ENCODE measurements around the gene DENND2C. TPM values are rescaled to one million over a fixed set of nuclear protein-coding genes. Genes with fewer than 3 reads are reported as not detected.

Gene DENND2C
- total RNA-seq, 3 donors from 2014 or later (not counting 1 experiment from before 2014, with no cell fraction given), result 1.6 to 6.7 (median 1.7) TPM

DNA sequence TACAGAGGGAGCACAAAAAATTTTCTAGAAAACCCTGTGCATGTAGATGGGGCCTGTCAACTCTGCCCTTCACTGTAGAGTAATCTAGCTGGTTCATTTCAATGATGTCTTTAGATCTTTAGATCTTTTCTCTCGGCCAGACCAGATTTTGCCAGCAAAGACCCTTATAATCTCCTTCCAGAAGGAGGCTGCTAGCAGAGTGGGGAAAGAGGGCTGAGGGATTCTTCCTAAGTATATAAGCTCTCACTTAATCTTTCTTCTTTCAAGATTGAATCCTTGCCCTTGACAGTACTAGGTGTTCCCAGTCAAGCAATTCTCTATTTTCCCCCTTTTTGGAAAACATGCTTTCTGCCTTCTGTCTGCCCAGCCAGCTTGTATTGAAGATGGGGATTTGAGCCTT is 122.8 kb downstream of the DENND2C start:
- intact Hi-C loops (cut with micrococcal nuclease), result no loop called here
- Histone ChIP-seq H3K4me1 (ENCODE audit: control insufficient read depth, insufficient read depth, low read length) (no peaks in the 10 kb centered on the region), H3K27ac (ENCODE audit: low read length) (no peak overlapping the region), H3K27me3 (ENCODE audit: control insufficient read depth, insufficient read depth, low read length) (no peaks in the 10 kb centered on the region), H3K9me3 (ENCODE audit: control insufficient read depth, insufficient read depth, low read length) (no peaks in the 10 kb centered on the region), H3K36me3 (ENCODE audit: control insufficient read depth, insufficient read depth, low read length) (no peaks in the 10 kb centered on the region), H3K4me3 (ENCODE audit: low read length) (no peak overlapping the region)
- no peak for DNase-seq
- peaks cover 6 to 7% of the 10 kb centered on the region in 2 donors for H3K27me3 Mint-ChIP-seq (ENCODE audit: low read depth in 2 of 2)
- H3K27ac Mint-ChIP-seq, result no peak overlapping the region
- H3K4me1 Mint-ChIP-seq, result no peaks in the 10 kb centered on the region
- H3K36me3 Mint-ChIP-seq, result no peaks in the 10 kb centered on the region
- H3K9me3 Mint-ChIP-seq, result no peaks in the 10 kb centered on the region
- no peak for ATAC-seq
- TF ChIP-seq, protein P1, sequence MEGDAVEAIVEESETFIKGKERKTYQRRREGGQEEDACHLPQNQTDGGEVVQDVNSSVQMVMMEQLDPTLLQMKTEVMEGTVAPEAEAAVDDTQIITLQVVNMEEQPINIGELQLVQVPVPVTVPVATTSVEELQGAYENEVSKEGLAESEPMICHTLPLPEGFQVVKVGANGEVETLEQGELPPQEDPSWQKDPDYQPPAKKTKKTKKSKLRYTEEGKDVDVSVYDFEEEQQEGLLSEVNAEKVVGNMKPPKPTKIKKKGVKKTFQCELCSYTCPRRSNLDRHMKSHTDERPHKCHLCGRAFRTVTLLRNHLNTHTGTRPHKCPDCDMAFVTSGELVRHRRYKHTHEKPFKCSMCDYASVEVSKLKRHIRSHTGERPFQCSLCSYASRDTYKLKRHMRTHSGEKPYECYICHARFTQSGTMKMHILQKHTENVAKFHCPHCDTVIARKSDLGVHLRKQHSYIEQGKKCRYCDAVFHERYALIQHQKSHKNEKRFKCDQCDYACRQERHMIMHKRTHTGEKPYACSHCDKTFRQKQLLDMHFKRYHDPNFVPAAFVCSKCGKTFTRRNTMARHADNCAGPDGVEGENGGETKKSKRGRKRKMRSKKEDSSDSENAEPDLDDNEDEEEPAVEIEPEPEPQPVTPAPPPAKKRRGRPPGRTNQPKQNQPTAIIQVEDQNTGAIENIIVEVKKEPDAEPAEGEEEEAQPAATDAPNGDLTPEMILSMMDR (IDR thresholded peaks at IDR 0.05), result no peak
- no peak overlapping the region for H3K4me3 Mint-ChIP-seq
- no CpG with 5 or more reads among the region's 1 CpG for WGBS (ENCODE audit: insufficient coverage)

DNA sequence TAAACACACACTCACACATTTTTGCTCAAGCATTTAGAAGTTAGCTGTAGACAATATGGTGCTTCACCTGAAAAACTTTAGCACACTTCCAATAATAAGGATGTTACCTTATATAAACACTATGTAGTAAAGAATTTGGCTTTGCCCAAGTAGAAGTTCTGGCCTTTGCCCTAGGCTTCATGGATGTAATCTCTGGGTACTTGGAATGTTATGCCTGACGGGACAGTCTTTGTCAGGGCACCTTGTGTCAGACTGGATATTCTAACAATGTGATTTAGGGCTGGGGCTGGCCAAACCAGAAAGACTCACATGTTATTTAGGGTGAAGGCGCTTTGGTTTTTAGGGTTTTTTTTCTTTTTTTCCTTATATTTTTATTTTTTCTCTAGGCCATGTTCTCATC is 124.1 kb downstream of the DENND2C start:
- Mint-ChIP-seq H3K27ac (no peak overlapping the region), H3K9me3 (no peaks in the 10 kb centered on the region)
- intact Hi-C loops (cut with micrococcal nuclease), result no loop called here

DNA sequence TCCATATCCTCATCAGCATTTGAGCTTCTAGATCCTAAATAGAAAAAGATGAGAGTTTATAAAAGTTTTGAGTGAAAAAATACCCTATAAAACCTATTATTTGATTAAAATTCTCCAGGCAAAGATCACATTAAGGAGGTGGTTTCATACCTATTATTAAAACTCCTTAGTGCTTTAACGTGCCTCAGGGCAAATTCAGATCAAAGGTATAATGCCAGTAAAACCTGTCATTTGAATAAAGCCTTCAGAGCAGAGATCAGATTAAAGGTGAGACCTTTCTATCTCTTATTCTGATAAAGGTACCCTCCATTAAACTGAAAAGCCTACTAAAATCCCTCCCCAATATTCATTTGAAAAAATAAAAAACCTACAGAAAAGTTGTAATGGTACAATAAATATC is 124.5 kb downstream of the DENND2C start:
- H3K4me1 ChIP-seq (ENCODE audit: control insufficient read depth, insufficient read depth, low read length), result no peaks in the 10 kb centered on the region
- ATAC-seq (no peak), DNase-seq (no peak)
- no peaks in the 10 kb centered on the region for H3K36me3 ChIP-seq (ENCODE audit: control insufficient read depth, insufficient read depth, low read length)
- intact Hi-C loops (cut with micrococcal nuclease), result no loop called here
- no peaks in the 10 kb centered on the region for H3K27me3 ChIP-seq (ENCODE audit: control insufficient read depth, insufficient read depth, low read length)
- H3K4me1 Mint-ChIP-seq, result no peaks in the 10 kb centered on the region
- no peak overlapping the region for H3K4me3 Mint-ChIP-seq
- no peaks in the 10 kb centered on the region for H3K9me3 ChIP-seq (ENCODE audit: control insufficient read depth, insufficient read depth, low read length)
- TF ChIP-seq, protein P1 (IDR thresholded peaks at IDR 0.05), result no peak
- H3K27ac ChIP-seq (ENCODE audit: low read length), result no peak overlapping the region
- no peak overlapping the region for H3K4me3 ChIP-seq (ENCODE audit: low read length)
- no peaks in the 10 kb centered on the region for H3K36me3 Mint-ChIP-seq
- peaks cover 6 to 7% of the 10 kb centered on the region in 2 donors for H3K27me3 Mint-ChIP-seq (ENCODE audit: low read depth in 2 of 2)
- H3K27ac Mint-ChIP-seq, result no peak overlapping the region
- H3K9me3 Mint-ChIP-seq, result no peaks in the 10 kb centered on the region
- WGBS (ENCODE audit: insufficient coverage), result 100% methylated on average over 1 of the region's 1 CpG

More for the DNA sequence above, 124.1 kb downstream of the DENND2C start:
- WGBS (ENCODE audit: insufficient coverage), result 93% methylated on average over 1 of the region's 2 CpGs
- no peaks in the 10 kb centered on the region for H3K36me3 ChIP-seq (ENCODE audit: control insufficient read depth, insufficient read depth, low read length)
- no peak overlapping the region for H3K27ac ChIP-seq (ENCODE audit: low read length)
- Mint-ChIP-seq H3K4me3 (no peak overlapping the region), H3K27me3 (ENCODE audit: low read depth in 2 of 2) (peaks cover 6 to 7% of the 10 kb centered on the region in 2 donors), H3K36me3 (no peaks in the 10 kb centered on the region), H3K4me1 (no peaks in the 10 kb centered on the region)
- no peaks in the 10 kb centered on the region for H3K4me1 ChIP-seq (ENCODE audit: control insufficient read depth, insufficient read depth, low read length)
- H3K9me3 ChIP-seq (ENCODE audit: control insufficient read depth, insufficient read depth, low read length), result no peaks in the 10 kb centered on the region
- H3K27me3 ChIP-seq (ENCODE audit: control insufficient read depth, insufficient read depth, low read length), result no peaks in the 10 kb centered on the region
- DNase-seq (no peak), ATAC-seq (no peak)
- no peak overlapping the region for H3K4me3 ChIP-seq (ENCODE audit: low read length)
- TF ChIP-seq, protein P1 (IDR thresholded peaks at IDR 0.05), result no peak

DNA sequence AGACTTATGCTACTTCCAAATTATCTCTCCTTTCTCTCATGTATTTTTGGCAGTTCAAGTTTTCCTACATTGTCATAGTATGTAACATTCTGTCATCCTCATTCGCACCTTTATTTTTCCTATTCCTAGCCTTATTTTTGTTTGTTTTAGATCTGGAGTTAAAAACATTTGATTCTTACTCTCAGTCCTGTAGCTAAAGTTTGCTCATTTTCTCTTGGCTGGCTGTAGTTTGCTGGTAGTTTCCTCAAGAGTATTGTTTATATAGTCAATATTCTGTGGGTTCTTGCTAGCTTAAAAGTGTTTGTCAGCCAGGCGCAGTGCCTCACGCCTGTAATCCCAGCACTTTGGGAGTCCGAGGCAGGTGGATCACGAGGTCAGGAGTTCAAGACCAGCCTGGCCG is 129.0 kb downstream of the DENND2C start:
- H3K4me1 ChIP-seq (ENCODE audit: control insufficient read depth, insufficient read depth, low read length), result no peaks in the 10 kb centered on the region
- H3K27me3 Mint-ChIP-seq (ENCODE audit: low read depth in 2 of 2), result peaks cover 6 to 7% of the 10 kb centered on the region in 2 donors
- no peaks in the 10 kb centered on the region for H3K27me3 ChIP-seq (ENCODE audit: control insufficient read depth, insufficient read depth, low read length)
- intact Hi-C loops (cut with micrococcal nuclease), result no loop called here
- no peak overlapping the region for H3K27ac ChIP-seq (ENCODE audit: low read length)
- no peaks in the 10 kb centered on the region for H3K9me3 Mint-ChIP-seq
- no peak overlapping the region for H3K4me3 ChIP-seq (ENCODE audit: low read length)
- no peak overlapping the region for H3K4me3 Mint-ChIP-seq
- no peaks in the 10 kb centered on the region for H3K4me1 Mint-ChIP-seq
- no peak for ATAC-seq
- H3K36me3 ChIP-seq (ENCODE audit: control insufficient read depth, insufficient read depth, low read length), result no peaks in the 10 kb centered on the region
- H3K9me3 ChIP-seq (ENCODE audit: control insufficient read depth, insufficient read depth, low read length), result no peaks in the 10 kb centered on the region
- no peak for DNase-seq
- TF ChIP-seq, protein P1 (IDR thresholded peaks at IDR 0.05), result no peak
- no peaks in the 10 kb centered on the region for H3K36me3 Mint-ChIP-seq
- no peak overlapping the region for H3K27ac Mint-ChIP-seq
- 73% methylated on average over 5 of the region's 6 CpGs for WGBS (ENCODE audit: insufficient coverage)
